Hepatocyte (in vitro differentiated cells): ENCODE measurements around the gene FRS2.

Experiments used
- EZH2 ChIP-seq: fragments of 200-600 bp; sonication (generic); IDR thresholded peaks from 2 replicates; pipeline ENCODE4 v1.6.1; 2016; ENCODE audit warnings: antibody characterized with exemption, mild to moderate bottlenecking, borderline replicate concordance
- EZH2phosphoT487 ChIP-seq: fragments of 200-600 bp; sonication (generic); IDR thresholded peaks from one replicate; pipeline ENCODE4 v1.6.1; 2018; ENCODE audit warnings: antibody characterized with exemption, mild to moderate bottlenecking, low read depth, moderate library complexity; ENCODE audit not compliant: unreplicated experiment, severe bottlenecking
- TF ChIP-seq, protein P1 (sequence below): fragments of 200-600 bp; sonication (generic); IDR thresholded peaks from 2 replicates; pipeline ENCODE4 v1.5.1; 2016; ENCODE audit warnings: antibody characterized with exemption, mild to moderate bottlenecking; ENCODE audit not compliant: poor library complexity

DNA sequence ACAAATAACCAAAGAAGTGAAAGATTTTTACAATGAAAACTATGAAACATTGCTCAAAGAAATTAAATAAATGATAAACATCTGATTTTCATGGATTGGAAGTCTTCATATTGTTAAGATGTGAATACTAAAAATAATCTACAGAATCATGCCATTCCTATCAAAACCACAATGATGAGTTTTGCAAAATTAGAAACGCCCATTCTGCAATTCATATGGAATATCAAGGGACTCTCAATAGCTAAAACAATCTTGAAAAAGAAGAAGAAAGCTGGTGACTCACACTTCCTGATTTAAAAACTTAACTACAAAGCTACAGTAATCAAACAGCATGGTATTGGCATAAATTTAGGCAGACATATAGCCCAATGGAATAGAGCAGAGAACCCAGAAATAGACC is 74.9 kb downstream of the FRS2 start:
- TF ChIP-seq EZH2 (no peak), EZH2phosphoT487 (no peak)
- TF ChIP-seq, protein P1, sequence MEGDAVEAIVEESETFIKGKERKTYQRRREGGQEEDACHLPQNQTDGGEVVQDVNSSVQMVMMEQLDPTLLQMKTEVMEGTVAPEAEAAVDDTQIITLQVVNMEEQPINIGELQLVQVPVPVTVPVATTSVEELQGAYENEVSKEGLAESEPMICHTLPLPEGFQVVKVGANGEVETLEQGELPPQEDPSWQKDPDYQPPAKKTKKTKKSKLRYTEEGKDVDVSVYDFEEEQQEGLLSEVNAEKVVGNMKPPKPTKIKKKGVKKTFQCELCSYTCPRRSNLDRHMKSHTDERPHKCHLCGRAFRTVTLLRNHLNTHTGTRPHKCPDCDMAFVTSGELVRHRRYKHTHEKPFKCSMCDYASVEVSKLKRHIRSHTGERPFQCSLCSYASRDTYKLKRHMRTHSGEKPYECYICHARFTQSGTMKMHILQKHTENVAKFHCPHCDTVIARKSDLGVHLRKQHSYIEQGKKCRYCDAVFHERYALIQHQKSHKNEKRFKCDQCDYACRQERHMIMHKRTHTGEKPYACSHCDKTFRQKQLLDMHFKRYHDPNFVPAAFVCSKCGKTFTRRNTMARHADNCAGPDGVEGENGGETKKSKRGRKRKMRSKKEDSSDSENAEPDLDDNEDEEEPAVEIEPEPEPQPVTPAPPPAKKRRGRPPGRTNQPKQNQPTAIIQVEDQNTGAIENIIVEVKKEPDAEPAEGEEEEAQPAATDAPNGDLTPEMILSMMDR: no peak
